ENCODE data around the gene EIF1B.
A peak's percentile ranks its signal among the peaks of the same experiment; 100 is the strongest.
"Not testable (repeated sequence)": the region's sequence is repeated elsewhere in the genome, so short reads cannot be mapped to it uniquely, and the experiment has no call there.

Gene EIF1B

DNA sequence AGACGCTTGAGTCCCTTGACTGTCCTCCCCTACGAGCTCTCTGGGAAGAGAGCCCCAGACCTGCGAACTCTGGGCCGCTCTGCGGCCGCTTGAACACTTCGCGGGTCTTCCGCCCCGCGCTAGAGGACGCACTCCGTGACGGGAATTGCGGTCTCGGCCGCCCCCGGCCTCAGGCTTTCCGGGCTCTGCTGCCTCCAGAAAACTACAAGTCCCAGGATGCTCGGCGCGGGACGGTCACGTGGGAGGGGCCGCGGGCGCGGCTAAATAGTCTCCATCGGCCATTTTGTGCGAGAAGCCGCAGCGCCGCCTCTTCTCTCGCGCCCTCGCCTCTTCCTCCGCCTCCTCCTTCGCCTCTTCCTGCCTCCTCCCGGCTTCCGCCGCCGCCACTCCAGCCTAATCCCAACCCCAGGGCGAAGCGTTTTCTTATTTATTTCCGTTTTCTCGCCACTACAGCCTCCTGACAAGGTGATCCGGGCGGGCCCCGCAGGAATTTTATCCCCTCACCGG, at the start of gene EIF1B:
Gene EIF1B, plus strand, starts transcription at position 290 of the 507 bp plus-strand sequence. CDS start 235 bp downstream, outside the sequence.
- DNase-seq: peak; percentile 97 to 99

DNA sequence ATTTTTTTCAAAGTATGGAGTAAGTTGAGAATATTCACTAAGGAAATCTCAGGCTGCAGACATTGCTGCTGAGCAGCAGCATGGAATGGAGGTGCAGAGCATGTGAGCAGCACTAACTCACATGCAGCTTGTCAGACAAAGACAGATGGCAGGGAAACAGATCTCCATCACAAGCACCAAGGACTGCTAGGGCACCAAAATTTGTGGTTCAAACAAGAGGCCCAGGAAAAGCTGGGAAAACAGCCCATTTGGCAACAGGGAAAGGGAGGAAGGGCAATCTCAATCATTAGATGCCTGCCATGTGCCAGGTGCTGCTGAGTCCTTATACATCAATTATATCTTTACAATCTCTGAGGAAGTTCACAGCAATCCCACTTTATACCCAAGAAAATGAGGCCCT, 47.2 kb upstream of the EIF1B start:
- DNase-seq: no peak

DNA sequence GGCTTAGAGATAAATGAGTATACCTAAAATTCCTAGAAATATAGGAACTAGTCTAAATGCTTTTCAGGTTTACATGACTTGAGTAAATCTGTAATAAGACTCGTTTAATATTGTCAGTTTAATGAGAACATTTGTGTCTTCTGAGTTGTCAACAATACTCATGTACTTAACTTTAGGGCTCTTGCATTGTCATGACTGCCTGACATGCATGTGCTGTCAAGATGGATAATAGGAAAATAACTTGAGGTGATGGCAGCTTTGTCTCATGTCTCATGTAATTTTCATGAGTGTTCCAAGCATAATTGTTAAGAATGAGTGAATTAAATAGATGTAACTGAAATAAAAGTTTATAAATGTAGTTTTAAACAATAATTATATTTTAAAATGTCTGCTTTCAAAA, 45.1 kb upstream of the EIF1B start:
- DNase-seq: no peak

DNA sequence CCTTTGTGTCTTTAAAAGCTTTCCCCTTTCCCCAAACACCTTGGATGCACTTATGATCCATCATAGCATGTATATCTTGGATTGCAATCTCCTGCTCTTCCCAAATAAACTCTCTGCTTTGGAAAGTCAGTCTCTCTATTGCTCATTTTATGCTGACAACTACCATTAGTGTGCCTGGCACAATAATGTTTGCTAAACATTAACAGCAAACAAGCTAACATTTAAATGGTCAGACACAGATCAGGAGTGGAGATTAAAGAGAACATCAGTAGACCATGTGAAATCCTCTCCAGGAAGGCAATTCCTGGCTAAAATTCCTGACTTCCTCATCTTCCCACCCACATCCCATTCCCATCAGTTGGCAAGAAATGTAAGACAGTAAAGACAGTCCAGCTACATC, 44.3 kb upstream of the EIF1B start:
- no peak for DNase-seq

DNA sequence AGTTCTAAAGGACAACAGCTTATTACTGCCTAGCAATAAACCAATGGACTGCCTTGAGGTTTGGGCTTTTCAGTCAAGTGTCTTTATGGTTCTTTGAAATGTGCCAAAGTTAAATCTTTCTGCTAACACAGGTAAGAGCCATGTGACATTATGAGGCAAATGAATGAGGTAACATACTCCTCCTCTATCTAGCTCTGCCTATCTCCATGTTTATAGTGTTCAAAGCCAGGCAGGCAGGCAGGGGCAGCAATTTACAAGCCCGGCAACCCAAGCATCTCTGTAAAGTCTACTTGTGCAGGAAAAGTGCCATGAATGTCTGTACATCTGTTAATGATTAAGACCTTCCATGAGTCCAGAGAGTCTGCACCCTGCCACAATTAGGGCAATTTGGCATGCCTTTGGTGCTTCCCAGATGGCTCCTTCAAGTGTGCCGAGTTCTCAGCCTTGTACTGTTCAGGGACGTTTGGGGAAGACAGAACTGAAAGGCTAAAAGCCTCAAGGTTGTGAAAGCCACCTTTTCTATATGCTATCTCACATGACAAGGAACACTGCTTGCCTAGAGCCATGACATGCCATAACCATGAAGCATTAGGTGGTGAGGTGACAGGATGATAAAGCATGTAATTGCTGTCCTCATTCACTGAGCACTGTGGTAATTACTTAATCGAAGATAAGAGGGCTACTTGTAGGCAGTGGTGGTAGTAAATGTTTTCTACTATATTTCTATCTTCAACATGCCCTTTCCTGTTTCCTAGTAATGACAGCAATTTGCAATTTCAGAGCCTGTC, 41.4 kb upstream of the EIF1B start:
- DNase-seq: no peak

DNA sequence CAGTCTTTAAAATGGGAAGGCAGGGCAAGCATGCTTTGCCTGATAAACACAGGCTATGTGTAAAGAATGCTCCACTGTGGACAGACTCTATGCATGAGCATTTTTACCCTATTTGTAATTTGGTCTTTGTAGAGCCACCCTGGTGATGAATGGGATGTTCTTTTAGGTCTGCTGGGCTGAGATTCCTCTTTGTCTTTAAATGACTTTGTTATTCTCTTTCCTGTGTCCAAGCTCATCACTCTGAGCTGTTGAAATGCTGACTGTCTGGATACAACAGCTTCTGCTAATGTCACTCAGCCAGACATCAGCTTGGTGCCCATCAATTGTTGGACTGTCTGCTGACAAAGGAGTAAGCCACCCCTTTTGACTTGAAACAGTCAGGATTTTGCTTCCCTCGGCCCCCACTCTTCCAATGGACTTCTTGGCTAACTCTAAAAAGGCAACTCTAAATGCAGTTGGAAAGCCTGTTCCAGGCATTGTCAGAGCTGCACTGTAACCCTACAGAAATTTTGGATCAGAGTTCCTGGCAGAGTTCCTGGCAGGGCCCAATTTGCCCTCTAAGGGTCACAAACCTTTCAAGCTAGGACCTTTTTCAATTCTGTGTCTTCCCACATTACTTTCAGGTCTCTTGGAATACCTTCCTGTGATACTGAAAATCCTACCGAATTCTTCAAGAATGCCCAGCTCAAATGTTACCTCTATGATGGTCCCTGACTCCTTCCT, 40.5 kb upstream of the EIF1B start:
- no peak for DNase-seq

DNA sequence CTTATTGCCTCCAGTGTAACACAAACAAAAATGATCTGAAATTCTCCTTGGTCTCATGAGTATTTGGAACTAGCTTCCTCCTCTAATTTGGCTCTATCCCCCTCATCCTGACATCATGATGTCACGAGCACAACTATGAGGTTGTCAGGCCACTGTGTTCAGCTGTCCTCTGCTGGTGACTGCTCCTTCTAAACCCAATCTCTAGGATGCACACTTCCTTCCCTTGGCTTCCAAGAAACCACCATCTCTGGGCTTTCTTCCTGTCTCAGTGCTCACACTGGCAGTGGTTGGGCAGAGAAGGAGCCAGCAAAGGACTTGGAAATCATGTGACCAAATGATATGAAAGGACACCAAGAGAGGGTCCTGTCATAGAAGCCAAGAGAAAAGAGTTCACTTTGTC, 30.7 kb upstream of the EIF1B start:
- no peak for DNase-seq

DNA sequence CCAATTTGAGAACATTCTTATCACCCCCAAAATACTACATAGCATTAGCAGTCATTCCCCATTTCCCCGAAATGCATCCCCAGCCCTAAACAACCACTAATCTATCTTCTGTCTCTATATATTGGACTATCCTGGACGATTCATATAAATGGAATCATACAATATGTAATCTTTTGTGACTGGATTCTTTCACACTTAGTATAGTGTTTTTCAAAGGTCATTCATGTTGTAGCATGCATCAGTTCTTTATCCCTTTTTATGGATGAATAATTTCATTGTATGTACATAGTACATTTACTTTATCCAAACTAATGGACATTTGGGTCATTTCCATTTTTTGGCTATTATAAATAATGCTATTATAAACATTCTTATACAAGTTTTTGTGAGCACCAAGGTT, 27.5 kb upstream of the EIF1B start:
- DNase-seq: no peak

DNA sequence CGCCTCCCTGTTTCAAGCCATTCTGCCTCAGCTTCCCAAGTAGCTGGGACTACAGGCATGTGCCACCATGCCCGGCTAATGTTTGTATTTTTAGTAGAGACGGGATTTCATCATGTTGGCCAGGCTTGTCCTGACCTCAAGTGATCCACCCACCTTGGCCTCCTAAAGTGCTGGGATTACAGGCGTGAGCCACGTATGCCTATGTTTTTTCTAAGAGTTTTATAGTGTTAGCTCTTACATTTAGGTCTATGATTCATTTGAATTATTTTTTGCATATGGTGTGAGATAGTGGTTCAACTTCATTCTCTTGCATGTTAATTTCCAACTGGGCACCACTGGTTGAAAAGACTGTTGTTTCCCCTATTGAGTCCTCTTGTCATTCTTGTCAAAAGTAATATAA, 26.4 kb upstream of the EIF1B start:
- not testable (repeated sequence) for DNase-seq

DNA sequence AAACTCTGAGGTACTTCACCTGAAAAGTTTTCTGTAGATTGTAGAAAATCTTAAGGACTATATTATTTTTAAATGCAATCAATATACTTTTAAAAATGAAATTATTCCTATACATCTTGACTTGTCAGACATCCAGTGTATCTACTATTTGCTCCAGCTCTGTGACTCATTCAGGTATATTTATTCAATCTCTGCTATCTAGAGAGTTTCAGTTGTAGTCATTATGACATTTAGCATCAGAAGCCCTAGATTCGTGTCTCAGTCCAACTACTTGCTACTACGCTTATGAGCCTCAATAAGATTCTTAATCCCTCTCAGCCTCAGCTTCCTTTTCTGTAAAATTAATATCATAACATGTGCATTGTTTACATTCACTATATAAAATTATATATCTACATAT, 22.3 kb upstream of the EIF1B start:
- no peak for DNase-seq

DNA sequence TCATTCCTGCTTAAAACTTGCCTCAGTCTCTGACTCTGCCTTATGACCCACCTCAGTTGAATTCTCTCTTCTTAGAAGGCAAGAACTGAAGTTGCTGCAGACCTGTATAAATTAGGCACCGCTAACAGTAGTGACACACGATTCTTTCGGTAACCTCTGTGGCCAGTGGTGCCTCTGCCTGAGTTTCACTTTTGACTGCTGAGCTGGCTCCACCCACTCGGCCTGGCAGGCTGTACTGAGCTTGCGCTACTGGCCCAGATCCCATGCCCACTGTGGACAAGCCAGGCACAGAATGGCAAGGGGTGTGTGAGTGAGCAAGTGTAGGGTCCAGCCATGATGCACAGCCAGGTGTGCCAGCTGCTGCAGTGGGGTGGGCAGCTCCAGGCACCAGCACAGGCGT, 19.1 kb upstream of the EIF1B start:
- DNase-seq: peak in 1 of 2 donors; percentile 6

DNA sequence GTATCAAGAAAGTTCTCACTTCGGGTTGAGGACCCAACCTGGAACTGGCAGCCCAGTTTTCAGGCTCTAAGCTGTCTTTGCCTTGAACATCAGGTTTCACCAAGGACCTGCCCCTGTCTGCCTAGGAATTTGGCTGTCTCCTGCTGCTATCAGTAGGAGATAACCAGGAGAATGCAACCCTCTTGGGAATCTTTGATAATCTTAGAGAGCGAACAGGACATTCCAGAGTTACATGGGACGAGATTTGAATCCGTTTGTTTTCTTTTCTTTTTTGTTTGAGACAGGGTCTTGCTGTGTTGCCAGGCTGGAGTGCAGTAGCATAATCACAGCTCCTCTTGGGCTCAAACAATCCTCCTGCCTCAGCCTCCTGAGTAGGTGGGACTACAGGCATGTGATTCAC, 18.0 kb upstream of the EIF1B start:
- DNase-seq: no peak

DNA sequence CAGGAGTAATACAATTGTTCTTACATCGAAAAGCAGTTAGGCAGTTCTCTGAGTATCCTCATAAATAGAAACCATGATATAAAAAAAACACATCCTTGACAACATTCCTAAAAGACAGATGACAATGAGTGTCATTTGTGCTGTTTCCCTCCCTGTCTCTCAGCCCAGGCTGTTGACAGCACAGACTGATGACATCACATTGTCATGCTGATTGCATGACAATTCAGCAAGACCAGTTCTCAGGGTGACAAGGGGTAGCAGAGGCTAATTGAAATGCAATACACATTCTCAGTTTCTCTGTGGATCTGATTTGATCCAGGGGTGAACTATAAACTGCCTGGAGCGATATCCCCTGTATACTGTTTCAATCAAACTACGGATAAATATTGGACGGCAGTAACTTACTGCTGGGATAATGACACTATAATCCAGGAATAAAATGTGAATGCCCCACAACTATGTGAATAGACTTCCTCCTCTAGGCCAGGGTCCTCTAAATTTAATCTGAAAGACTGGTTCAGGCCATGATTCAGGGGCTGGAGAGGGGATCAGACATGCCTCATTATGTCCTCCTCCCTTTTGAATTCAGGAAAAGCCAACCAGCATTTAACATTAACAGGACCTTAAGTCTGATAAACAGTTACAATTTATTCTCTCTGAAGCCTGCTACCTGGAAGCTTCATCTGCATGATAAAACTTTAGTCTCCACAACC, 16.7 kb upstream of the EIF1B start:
- no peak for DNase-seq

DNA sequence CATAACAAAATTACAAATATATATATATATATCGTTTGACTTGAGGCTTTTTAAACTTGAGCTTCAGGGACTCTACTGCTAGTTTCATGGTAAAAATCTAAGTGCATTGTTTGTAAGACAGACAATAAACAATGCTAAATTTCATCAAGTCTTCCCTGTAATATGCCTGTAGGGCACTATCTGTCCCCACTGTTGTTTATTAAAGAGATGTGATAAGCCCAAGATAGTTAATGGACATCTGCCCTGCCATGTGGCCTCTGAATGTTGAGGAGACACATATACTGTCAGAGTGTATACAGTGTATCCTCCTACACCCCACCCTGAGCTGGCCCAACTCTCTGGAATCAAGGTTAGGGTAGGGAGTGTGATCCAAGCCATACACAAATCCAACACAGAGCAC, 15.1 kb upstream of the EIF1B start:
- no peak for DNase-seq

DNA sequence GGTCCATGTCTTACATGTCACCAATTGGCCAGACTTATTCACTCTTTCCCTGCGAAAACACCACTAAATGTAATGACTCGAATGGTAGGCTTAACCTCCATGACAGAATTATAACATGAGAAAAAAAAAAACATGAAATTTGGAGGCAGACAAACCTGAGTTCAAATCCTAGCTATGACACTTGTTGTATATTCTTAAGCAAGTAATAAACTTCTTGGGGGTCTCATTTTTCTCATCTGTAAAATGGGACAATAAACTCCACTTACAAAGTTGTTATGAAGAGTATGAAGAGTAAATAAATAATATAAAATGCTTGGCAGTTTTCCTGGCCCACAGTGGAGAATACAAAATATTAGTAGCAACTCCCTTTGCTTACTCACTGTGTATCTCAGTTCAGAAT, 11.4 kb upstream of the EIF1B start:
- no peak for DNase-seq

DNA sequence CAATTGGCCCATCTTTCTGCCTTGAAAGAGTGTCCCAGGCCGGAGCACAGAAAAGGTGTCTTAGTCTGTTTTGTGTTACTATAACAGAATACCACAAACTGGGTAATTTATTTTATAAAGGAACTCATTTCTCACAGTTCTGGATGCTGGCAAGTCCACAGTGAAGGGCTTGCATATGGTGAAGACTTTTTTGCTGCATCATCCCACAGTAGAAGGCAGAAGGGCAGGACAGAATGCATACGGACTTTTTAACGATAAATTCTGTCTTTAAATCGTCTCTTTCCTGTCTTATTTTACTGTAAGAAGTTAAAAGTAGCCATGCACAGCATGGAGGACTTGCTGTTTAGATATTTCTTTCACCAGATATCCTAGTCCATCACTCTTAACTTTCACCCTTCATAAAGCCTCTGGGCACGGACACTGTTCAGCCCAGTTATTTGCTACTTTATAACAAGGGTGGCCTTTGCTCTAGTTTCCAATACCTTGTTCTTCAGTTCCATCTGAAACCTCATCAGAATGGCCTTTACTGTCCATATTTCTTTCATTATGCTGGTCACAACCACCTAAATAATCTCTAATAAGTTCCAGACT, 10.3 kb upstream of the EIF1B start:
- no peak for DNase-seq

DNA sequence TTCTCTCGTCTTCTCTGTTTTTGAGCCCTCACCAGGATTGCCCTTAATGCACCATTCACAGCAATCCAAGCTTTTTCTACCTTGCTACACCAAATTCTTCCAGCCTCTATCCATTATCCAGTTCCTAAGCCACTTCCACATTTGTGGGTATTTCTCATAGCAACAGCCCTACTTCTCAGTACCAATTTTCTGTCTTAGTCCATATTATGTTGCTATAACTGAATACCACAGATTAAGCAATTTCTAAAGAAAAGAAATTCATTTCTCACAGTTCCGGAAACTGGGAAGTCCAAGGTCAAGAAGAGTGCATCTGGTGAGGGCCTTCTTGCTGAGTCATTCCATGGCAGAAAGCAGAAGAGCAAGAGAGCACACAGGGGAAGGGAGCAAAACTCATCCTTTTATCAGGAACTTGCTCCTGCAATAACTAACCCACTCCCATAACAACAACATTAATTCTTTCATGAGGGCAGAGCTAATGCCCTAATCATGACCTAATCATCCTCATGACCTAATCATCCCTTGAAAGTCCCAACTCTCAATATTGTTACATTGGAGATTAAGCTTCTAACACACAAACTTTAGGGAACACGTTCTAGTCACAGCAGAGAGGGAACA, 9.7 kb upstream of the EIF1B start:
- DNase-seq: no peak

DNA sequence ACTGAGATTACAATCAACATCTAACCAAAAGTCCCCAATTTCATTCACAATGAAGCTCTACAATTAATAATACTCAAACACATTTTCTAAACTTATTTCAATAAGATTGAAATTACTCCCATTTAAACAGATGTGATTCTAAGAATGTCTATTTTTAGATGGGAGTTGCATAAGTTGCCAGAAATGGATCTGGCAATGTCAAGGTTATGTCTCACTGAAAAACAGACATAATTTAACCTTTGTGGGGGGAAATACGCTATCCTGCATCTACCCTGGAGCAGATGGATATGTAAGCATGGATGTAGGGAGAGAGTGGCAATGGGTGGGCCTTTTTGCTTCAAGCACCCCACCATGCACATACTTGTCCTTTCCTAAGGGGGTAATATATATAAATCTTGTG, 6.7 kb upstream of the EIF1B start:
- DNase-seq: no peak

DNA sequence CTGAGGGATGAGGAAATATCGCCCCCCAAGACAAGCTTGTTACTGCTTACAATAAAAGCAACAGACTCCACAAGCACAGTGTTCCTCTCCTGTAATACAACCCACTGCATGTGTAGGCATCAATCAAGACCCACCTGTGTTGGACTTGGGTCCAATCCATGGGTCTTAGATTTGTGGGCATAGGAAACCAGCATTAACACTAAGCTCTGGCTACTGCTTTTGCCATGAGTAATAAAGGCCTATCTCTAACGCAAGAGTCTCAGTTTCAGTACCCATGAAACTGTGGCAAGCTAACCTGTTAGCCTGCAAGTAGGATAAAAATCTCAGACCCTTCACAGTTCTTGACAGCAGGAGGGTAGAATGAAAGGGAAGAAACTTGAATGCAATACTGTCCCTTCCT, 5.2 kb upstream of the EIF1B start:
- DNase-seq: no peak

DNA sequence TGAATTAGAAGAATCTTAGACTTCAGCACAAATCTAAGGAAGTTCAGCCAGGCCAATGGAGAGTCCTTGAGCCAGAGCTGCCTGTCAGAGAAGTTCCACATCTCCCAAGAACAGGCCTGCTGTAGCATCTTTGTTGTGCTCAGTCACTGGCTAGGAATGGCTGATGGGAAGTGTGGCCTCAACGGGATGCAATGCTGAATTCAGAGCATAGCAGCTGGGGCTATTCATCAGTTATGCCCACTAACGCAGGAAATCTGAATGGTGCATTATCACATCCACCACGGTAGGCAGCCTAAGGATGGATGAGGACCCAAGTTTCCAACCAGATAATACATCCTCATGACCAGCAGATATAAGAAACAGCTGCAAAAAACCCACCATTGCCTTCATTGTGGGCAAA, 3.2 kb upstream of the EIF1B start:
- no peak for DNase-seq

DNA sequence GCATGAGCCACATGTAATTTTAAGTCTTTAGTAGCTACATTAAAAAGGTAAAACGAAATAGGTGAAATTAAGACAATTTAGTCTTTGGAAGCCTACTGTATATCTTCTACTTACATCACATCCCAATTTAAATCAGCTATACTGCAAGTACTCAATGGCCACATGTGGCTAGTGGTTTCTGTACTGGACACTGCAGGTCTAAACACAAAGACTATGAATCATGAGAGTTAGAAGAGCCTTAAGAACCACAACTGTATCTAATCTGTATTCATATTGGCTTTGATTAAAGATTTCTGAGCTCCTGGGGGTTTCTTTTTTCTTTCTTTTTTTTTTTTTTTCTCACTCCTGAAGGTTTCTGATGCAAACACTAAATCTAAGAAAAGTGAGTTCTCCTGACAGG, 2.3 kb upstream of the EIF1B start:
- no peak for DNase-seq

DNA sequence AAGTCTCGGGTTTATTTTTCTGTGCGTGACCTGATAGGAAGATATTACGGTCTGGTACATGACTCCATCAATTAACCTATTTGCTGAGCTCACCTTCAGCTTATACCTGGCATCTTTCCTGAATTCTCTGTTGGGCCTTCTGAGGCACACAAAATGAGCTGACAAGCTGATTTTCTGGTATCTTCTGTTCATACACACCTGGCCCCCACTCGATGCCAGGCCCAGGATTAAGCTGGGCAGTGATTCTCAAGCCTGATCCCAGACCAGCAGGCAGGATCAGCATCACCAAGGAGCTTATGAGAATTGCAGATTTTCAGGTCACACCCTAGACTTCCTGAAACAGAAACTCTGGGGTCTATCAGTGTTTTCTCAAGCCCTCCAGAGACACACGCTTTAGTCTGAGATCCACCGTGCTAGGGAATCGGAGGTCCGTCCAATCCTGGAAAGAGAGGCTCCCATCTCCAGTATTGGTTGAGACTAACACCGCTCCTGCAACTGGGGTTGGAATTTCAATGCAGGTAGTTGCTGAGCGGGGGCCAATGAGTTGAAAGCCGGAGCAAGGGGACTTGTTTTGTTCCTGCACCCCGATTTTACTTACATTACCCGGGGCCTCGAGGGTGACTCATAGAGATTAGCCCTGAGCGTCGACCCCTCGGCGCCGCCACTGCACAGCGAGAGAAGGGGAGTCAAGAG, 636 bp upstream of the EIF1B start:
- DNase-seq: no peak

Data from activated CD4-positive, alpha-beta T cell treated with anti-CD3 and anti-CD28 coated beads for 4 hours (primary cell).